Measurements from ENCODE around the gene FNDC5. TPM values are rescaled to one million over a fixed set of nuclear protein-coding genes. Genes with fewer than 3 reads are reported as not detected.

Gene FNDC5
- total RNA-seq, 1 experiment from 2014 or later: 4.5 TPM

GRCh38 chr1:32894681-32895080, 24.0 kb upstream of the FNDC5 start:
- H3K79me2 ChIP-seq (ENCODE audit: insufficient read depth, low read length): no peaks in the 10 kb centered on the region
- H2BK5ac ChIP-seq (ENCODE audit: insufficient read length, low read length): no peak overlapping the region
- no peak for DNase-seq
- no peak overlapping the region for H4K8ac ChIP-seq (replicated peaks; ENCODE audit: insufficient read length, low read depth, low read length)
- H3K23me2 ChIP-seq (ENCODE audit: insufficient read length, low read depth, low read length, poor library complexity, severe bottlenecking): no peaks in the 10 kb centered on the region
- H3K4me1 ChIP-seq (ENCODE audit: insufficient read depth, low read length): no peaks in the 10 kb centered on the region
- no peak overlapping the region for H3K4me2 ChIP-seq (ENCODE audit: insufficient read depth, insufficient read length, low read length)
- peaks cover 0 to 9% (median 0%) of the 10 kb centered on the region in 3 experiments; a peak in 1 of 7 replicates for H3K36me3 Mint-ChIP-seq (ENCODE audit: insufficient read depth in 1 of 3, low read depth in 3 of 3)
- no peak overlapping the region for H3K27ac Mint-ChIP-seq
- H4K91ac ChIP-seq (ENCODE audit: insufficient read length, low read depth, low read length): no peak overlapping the region
- H3K14ac ChIP-seq (ENCODE audit: insufficient read depth, low read length): no peak overlapping the region; the same call in 1 of the 2 replicates
- no peak overlapping the region for H3K56ac ChIP-seq (ENCODE audit: insufficient read length, low read depth, low read length)
- peaks cover 5 to 8% of the 10 kb centered on the region in 2 experiments; a peak in 3 of 5 replicates for H3K9me3 Mint-ChIP-seq
- no peak overlapping the region for H4K5ac ChIP-seq (ENCODE audit: insufficient read length, low read depth, low read length)
- no peaks in the 10 kb centered on the region for H3K9me3 ChIP-seq (ENCODE audit: control insufficient read depth, low read depth, low read length)
- H3K23ac ChIP-seq (ENCODE audit: insufficient read length, low read depth, low read length): no peak overlapping the region
- H2BK20ac ChIP-seq (ENCODE audit: low read depth, low read length, poor library complexity, severe bottlenecking): no peak overlapping the region
- H3K27ac ChIP-seq (ENCODE audit: insufficient read length, low read depth, low read length): no peak overlapping the region
- peaks cover 5% of the 10 kb centered on the region; the same call in 1 of the 2 replicates for H3K27me3 ChIP-seq (ENCODE audit: insufficient read depth, low read length)
- no peak overlapping the region for H2BK12ac ChIP-seq (ENCODE audit: insufficient read length, low read depth, low read length)
- no peak for TF ChIP-seq CTCF (conservative IDR thresholded peaks at IDR 0.05)
- no peak overlapping the region for H3K4ac ChIP-seq (ENCODE audit: low read depth, low read length)
- peaks cover 74% of the 10 kb centered on the region for H3K27me3 Mint-ChIP-seq (ENCODE audit: low read depth)
- H3K79me1 ChIP-seq (ENCODE audit: insufficient read depth, low read depth, low read length, poor library complexity, severe bottlenecking): no peaks in the 10 kb centered on the region
- H3K9ac ChIP-seq (ENCODE audit: extremely low read depth, insufficient read length, low read length): no peak overlapping the region
- no peak overlapping the region for H2BK120ac ChIP-seq (ENCODE audit: low read depth, low read length, poor library complexity, severe bottlenecking)
- H3K18ac ChIP-seq (ENCODE audit: insufficient read length, low read depth, low read length): no peak overlapping the region
- no CpG with 5 or more reads among the region's 6 CpGs for WGBS (ENCODE audit: extremely low coverage, insufficient read length, low lambda C conversion rate)
- H3T11ph ChIP-seq (ENCODE audit: low read length): no peak overlapping the region
- peaks cover 3% of the 10 kb centered on the region for H4K20me1 ChIP-seq (ENCODE audit: control insufficient read depth, insufficient read depth, insufficient read length)
- H2AK5ac ChIP-seq (ENCODE audit: insufficient read length, low read length): no peak overlapping the region
- H2AFZ ChIP-seq (ENCODE audit: low read length): no peak overlapping the region
- peak overlapping the region in 1 of 2 experiments; percentile 35; a peak in 1 of 5 replicates for H3K4me3 Mint-ChIP-seq
- peaks cover 9 to 24% of the 10 kb centered on the region in 2 experiments; a peak in 3 of 4 replicates for H3K4me1 Mint-ChIP-seq
- no peak overlapping the region for H2BK15ac ChIP-seq (ENCODE audit: low read depth, low read length)
